ENCODE measurements around the gene STAT5A. TPM values are rescaled to one million over a fixed set of nuclear protein-coding genes. Genes with fewer than 3 reads are reported as not detected.
"Not testable (repeated sequence)": the region's sequence is repeated elsewhere in the genome, so short reads cannot be mapped to it uniquely, and the experiment has no call there.

Gene STAT5A
- 15.0 TPM for polyA plus RNA-seq (ENCODE audit: insufficient read length)

GRCh38 chr17:42287977-42288802, at the start of gene STAT5A:
STAT5A (plus strand) TSS chr17:42288498; CDS start chr17:42289412, 914 bp downstream.
- peak; percentile 78 for DNase-seq (ENCODE audit: low read depth)

DNA sequence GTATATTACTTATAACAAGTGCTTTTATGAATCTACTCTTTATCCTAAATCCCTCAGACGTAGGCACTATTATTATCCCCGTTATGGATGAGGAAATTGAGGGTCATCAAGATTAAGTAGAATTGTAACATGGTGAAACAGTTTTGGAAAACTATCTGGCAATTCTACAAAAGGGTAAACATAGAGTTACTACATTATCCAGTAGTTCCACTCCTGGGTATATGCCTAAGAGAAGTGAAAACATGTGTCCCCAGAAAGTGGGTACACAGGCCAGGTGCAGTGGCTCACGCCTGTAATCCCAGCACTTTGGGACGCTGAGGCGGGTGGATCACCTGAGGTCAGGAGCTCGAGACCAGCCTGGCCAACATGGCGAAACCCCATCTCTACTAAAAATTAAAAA, 48.7 kb upstream of the STAT5A start:
- DNase-seq (ENCODE audit: low read depth), result not testable (repeated sequence)

- DNase-seq (ENCODE audit: low read depth), result no peak
Measured at GRCh38 chr17:42240201-42240600, 48.1 kb upstream of the STAT5A start.

GRCh38 chr17:42240863-42241262, 47.4 kb upstream of the STAT5A start:
- not testable (repeated sequence) for DNase-seq (ENCODE audit: low read depth)

DNA sequence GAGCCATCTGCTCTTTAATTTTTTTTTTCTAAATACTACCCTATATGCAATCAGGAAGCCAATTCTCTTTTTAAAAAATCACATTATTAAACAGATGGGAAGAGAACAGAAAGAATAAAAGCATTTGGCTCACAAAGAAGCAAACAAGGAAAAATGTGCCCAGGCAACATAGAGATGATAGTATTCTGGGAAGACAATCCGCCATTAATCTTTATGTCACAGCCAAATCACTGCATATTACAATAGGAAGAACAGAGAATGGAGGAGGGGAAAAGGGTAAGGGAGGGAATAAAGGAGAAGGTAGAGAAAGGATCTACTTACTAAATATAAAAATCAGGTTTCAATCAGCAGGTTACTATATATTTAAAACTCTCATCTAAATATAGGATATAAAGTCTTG, 46.4 kb upstream of the STAT5A start:
- DNase-seq (ENCODE audit: low read depth), result no peak

DNA sequence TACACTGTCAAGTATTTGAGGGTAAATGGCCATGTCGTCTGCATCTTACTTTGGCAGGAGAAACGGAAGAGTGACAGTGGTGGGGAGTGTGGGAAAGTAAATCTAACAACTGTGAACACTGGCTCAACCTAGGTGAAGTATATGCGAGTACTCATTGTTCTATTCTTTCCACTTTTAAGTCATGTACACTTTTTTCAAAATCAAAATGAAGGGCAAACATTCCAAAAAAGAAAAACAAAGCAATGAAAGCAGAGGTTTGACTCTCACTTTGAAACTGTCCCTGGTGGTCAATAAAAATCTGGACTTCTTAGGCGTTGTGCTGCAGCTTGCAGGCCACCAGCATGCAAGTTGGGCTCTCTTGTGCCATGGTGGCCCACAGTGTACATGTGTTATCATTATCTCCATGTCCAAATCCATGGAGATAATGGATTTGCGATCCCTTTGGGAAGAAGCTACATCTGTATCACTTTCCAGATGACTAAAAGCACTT, 44.8 kb upstream of the STAT5A start:
- DNase-seq (ENCODE audit: low read depth), result no peak

- not testable (repeated sequence) for DNase-seq (ENCODE audit: low read depth)
Measured at GRCh38 chr17:42244116-42244515, 44.2 kb upstream of the STAT5A start.

GRCh38 chr17:42245183-42245582, 43.1 kb upstream of the STAT5A start:
- not testable (repeated sequence) for DNase-seq (ENCODE audit: low read depth)

- no peak for DNase-seq (ENCODE audit: low read depth)
Measured at GRCh38 chr17:42246515-42246914, 41.8 kb upstream of the STAT5A start.

DNA sequence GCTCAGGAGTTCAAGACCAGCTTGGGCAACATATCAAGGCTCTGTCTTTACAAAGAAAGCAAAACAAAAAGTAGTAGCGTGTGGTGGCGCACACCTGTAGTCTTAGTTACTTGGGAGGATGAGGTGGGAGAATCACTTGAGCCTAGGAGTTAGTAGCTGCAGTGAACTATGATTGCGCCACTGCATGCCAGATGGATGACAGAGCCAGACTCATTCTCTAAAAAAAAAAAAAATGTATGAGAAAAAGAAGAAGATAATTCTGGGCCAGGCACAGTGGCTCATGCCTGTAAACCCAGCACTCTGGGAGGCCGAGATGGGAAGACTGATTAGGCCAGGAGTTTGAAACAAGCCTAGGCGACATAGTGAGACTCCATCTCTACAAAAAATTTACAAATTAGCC, 40.6 kb upstream of the STAT5A start:
- no peak for DNase-seq (ENCODE audit: low read depth)

DNA sequence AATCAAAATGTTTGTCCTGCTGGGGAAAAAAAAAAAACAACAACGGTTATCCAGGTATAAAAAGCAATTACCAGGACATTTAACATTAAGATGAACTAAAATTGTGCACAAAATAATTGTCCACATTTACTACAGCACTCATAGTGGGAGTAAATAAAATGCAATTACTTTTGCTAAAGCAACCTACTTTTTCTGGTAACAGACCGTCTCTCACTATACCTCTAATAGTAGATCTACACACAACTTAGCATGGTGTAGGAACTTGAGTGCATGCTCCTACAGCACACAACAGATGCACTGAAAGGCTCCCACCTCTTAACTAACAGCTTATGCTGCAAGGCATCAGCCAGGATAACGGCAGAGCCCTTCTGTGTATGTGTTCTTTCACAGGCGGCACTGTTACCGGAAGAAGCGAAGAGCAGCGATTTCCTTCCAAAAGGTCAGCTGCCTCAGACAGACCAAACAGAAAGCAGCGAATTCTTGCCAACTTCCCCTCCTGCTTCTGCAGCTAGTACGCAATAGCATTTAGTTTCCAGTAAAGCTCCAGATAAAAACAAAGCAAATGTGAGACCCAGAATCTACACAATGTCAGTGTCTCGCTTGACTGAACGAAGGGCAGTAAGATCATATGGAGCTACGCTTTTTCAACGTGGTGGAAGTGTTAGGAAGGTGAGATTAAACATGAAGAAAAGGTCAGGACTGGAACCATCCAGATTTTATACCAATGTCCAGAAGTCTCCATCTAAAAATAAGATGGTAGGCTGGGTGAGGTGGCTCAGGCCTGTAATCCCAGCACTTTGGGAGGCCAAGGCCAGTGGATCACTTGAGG, 39.7 kb upstream of the STAT5A start:
- DNase-seq (ENCODE audit: low read depth), result peak; percentile 94

DNA sequence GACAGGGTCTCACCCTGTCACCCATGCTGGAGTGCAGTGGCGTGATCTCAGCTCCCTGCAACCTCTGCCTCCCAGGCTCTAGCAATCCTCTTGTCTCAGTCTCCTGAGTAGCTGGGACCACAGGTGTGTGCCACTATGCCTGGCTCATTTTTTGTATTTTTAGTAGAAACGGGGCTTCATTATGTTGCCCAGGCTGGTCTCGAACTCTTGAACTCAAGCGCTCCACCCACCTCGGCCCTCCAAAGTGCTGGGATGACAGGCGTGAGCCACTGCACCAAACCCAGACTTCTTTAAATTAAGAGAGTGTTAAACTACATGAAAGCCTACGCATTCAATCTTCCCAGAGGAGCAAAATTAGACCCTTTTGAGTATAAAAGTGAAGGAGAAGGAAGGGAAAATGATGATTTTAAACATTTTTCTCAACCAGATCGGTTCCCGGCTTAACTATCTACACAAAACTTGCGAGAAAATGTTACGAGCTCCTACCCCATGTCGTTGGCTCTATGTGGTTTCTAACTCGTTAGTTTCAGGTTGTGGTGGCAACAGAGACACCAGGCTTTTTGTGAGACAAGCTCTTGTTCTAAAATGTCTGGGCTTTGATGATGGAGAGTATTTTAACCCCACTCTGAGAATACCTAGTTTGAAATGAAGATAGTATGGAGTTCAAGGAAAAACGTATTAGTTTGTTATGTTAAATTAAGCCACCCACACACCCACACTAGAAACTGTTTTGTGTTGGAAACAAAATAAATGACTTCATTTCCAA, 38.4 kb upstream of the STAT5A start:
- no peak for DNase-seq (ENCODE audit: low read depth)

DNA sequence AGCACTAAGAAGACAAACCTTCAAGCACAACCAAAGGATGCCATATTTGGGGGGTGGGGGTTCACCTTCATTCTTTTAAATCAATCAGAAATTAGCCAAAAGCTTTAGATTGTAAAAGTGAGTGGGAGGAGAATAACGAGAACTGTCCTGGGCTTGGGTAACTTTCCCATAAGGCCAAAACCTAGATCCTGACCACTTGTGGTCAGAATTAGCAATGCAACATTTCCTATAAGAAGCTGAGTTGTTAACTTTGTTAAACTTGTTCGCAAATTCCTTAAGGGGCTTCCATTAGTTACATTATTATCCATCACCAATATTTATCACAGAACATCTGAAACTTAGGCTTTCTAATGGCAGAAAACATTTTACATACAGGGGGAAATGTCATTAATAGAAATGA, 37.2 kb upstream of the STAT5A start:
- DNase-seq (ENCODE audit: low read depth), result no peak

GRCh38 chr17:42252597-42253550, 35.4 kb upstream of the STAT5A start:
- DNase-seq (ENCODE audit: low read depth), result no peak

- no peak for DNase-seq (ENCODE audit: low read depth)
Measured at GRCh38 chr17:42253578-42253977, 34.7 kb upstream of the STAT5A start.

- DNase-seq (ENCODE audit: low read depth), result no peak
Measured at GRCh38 chr17:42255445-42255844, 32.9 kb upstream of the STAT5A start.

GRCh38 chr17:42260318-42260717, 28.0 kb upstream of the STAT5A start:
- DNase-seq (ENCODE audit: low read depth), result no peak

DNA sequence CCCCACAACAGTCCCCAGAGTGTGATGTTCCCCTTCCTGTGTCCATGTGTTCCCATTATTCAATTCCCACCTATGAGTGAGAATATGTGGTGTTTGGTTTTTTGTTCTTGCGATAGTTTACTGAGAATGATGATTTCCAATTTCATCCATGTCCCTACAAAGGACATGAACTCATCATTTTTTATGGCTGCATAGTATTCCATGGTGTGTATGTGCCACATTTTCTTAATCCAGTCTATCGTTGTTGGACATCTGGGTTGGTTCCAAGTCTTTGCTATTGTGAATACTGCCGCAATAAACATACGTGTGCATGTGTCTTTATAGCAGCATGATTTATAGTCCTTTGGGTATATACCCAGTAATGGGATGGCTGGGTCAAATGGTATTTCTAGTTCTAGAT, 23.9 kb upstream of the STAT5A start:
- not testable (repeated sequence) for DNase-seq (ENCODE audit: low read depth)

- no peak for DNase-seq (ENCODE audit: low read depth)
Measured at GRCh38 chr17:42266462-42266861, 21.8 kb upstream of the STAT5A start.

GRCh38 chr17:42266918-42267766, 21.2 kb upstream of the STAT5A start:
- DNase-seq (ENCODE audit: low read depth), result no peak

All from forelimb muscle (tissue), 1 donor.